Epithelial cell of esophagus (primary cell): Measurements from ENCODE around the gene SEMA3E.

Source experiments
- DNase-seq: peaks from one replicate; pipeline ENCODE4 v3.0.0; 2010; ENCODE audit warnings: low read depth
- H3K4me3 ChIP-seq: 2 replicates; pipeline ENCODE4 v1.5.1; 2011; ENCODE audit warnings: mild to moderate bottlenecking, low read length, control low read depth
- TF ChIP-seq, protein P1 (sequence below): IDR thresholded peaks from 2 replicates; pipeline ENCODE4 v1.5.1; 2011; ENCODE audit warnings: low read depth, mild to moderate bottlenecking, low read length, control low read depth, inconsistent platforms; ENCODE audit not compliant: insufficient read depth; ENCODE audit errors: missing control alignments

SEMA3E gene

GRCh38 chr7:83614112-83614511 is 34.8 kb downstream of the SEMA3E start:
- TF ChIP-seq, protein P1, sequence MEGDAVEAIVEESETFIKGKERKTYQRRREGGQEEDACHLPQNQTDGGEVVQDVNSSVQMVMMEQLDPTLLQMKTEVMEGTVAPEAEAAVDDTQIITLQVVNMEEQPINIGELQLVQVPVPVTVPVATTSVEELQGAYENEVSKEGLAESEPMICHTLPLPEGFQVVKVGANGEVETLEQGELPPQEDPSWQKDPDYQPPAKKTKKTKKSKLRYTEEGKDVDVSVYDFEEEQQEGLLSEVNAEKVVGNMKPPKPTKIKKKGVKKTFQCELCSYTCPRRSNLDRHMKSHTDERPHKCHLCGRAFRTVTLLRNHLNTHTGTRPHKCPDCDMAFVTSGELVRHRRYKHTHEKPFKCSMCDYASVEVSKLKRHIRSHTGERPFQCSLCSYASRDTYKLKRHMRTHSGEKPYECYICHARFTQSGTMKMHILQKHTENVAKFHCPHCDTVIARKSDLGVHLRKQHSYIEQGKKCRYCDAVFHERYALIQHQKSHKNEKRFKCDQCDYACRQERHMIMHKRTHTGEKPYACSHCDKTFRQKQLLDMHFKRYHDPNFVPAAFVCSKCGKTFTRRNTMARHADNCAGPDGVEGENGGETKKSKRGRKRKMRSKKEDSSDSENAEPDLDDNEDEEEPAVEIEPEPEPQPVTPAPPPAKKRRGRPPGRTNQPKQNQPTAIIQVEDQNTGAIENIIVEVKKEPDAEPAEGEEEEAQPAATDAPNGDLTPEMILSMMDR = no peak
- peak; percentile 14 for DNase-seq
- H3K4me3 ChIP-seq = no peak overlapping the region

DNA sequence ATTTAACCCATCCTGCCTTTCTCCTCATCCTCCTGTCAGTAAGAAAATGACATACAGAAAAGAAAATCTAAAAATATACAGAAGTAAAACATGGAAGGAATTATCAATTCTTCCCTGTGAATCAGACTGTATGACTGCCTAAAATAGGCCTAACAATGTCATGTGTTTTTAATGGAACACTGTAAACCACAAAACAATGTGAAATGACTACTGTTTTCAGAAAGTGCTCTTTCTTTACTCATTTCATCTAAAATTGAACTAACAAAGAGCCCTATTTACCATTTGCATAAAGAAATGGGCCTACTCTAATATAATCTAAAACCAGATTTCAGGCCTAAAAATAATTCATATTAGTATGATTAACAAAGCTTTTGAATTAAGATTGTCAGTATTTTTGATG is 35.7 kb downstream of the SEMA3E start:
- no peak overlapping the region for H3K4me3 ChIP-seq
- no peak for DNase-seq
- TF ChIP-seq, protein P1 = no peak

GRCh38 chr7:83611776-83612175 is 37.2 kb downstream of the SEMA3E start:
- TF ChIP-seq, protein P1 = no peak
- no peak overlapping the region for H3K4me3 ChIP-seq
- DNase-seq = no peak

DNA sequence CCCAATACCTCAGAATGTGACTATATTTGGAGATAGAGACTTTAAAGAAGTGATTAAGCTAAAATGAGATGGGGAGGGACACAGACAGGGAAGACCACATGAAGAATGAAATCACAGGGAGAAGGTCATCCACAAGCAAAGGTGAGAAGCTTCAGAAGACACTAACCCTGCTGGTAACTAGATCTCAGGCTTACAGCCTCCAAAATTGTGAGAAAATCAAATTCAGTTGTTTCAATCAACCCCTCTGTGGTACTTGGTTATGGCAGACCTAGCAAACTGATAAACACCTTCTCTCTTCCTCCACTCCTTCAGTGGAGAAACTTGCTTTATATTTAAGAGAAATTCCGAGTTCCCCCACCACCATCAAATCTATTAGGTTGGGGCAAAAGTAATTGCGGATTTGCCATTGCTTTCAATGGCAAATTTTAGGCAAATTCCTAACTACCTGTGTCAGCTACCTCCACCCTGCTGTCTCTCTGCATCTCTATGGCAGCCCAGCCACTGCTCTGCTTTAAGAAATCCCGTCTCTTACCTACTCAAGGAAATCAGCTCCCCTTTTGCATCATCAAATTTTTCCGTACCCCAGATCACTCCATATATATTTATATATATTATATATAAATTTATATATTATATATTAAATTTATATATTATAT is 38.2 kb downstream of the SEMA3E start:
- H3K4me3 ChIP-seq = no peak overlapping the region
- TF ChIP-seq, protein P1 = no peak
- no peak for DNase-seq

DNA sequence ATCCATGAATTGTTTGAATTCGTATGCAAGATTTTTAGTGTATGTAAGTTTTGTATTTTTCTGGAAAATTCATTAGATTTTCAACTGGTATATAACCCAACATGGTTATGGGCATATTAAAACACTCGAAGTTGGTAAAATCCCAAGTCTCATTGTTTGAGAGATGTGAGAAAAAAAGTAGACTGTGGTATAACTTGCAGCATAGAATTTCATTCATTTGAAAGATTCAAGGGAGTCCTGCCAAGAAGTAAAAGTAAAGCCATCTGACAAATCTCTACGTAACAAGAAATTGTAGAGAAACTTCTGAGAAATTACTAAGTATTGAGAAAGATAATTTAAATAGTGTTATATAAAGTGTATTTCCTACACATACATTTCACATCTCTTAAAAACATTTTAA is 40.2 kb downstream of the SEMA3E start:
- H3K4me3 ChIP-seq = no peak overlapping the region
- TF ChIP-seq, protein P1 = no peak
- DNase-seq = no peak

GRCh38 chr7:83603649-83604048 is 45.3 kb downstream of the SEMA3E start:
- no peak overlapping the region for H3K4me3 ChIP-seq
- TF ChIP-seq, protein P1 = no peak
- no peak for DNase-seq

GRCh38 chr7:83599131-83599530 is 49.8 kb downstream of the SEMA3E start:
- DNase-seq = no peak
- TF ChIP-seq, protein P1 = no peak
- H3K4me3 ChIP-seq = no peak overlapping the region
